Heart right ventricle (tissue), 16 donors: ENCODE results near the gene MCM3AP. TPM values are rescaled to one million over a fixed set of nuclear protein-coding genes. Genes with fewer than 3 reads are reported as not detected.
A peak's percentile ranks its signal among the peaks of the same experiment; 100 is the strongest.

ENCODE experiments used
- ATAC-seq, 8 donors: fragments of 200-7000 bp; cut with Tn5 transposase; one replicate each; pipeline ENCODE4 v1.9.1; 2020; ENCODE audit warnings: mild to moderate bottlenecking in 8 of 8, moderate library complexity in 8 of 8, moderate number of reproducible peaks in 1 of 8
- DNase-seq, 2 donors: peaks; one replicate each; pipeline ENCODE4 v3.0.0-alpha.2; 2020
- H3K27ac ChIP-seq, 10 donors: fragments of 200-600 bp; sonication (generic) in 2 of 10; one replicate each; pipeline versions ENCODE4 v1.5.0 to v1.8.0; 2020 to 2022; ENCODE audit warnings: mild to moderate bottlenecking in 3 of 10
- H3K27me3 ChIP-seq, 7 donors: fragments of 200-600 bp; one replicate each; pipeline ENCODE4 v1.8.0; 2021 to 2022; ENCODE audit warnings: mild to moderate bottlenecking in 2 of 7
- H3K36me3 ChIP-seq, 9 donors: fragments of 200-600 bp; sonication (generic) in 1 of 9; one replicate each; pipeline versions ENCODE4 v1.5.0 to v1.8.0; 2020 to 2022; ENCODE audit warnings: mild to moderate bottlenecking in 2 of 9
- H3K4me1 ChIP-seq, 9 donors: fragments of 200-600 bp; sonication (generic) in 1 of 9; one replicate each; pipeline versions ENCODE4 v1.5.0 to v1.8.0; 2020 to 2022; ENCODE audit warnings: mild to moderate bottlenecking in 4 of 9
- H3K4me3 ChIP-seq, 10 donors: fragments of 200-600 bp; sonication (generic) in 2 of 10; one replicate each; pipeline versions ENCODE4 v1.5.0 to v1.8.0; 2020 to 2022; ENCODE audit warnings: mild to moderate bottlenecking in 7 of 10, moderate library complexity in 2 of 10
- H3K9me3 ChIP-seq, 11 donors: fragments of 200-600 bp in 10 of 11; sonication (generic) in 2 of 11; one replicate each; pipeline versions ENCODE4 v1.5.0 to v1.8.0; 2013 to 2022; ENCODE audit warnings: mild to moderate bottlenecking in 2 of 11, control low read depth in 1 of 11, moderate library complexity in 1 of 11
- CTCF ChIP-seq, 9 donors: fragments of 200-600 bp; sonication (generic) in 2 of 9; IDR thresholded peaks; one replicate each; pipeline versions ENCODE4 v1.5.0 to v1.8.0; 2021 to 2022; ENCODE audit warnings: antibody characterized with exemption in 9 of 9, mild to moderate bottlenecking in 5 of 9, moderate library complexity in 1 of 9
- WGBS, 2 donors: extraction: QIAGEN DNeasy Blood & Tissue Kit; methylation state at CpG; one replicate each; pipeline ENCODE4 v1.1.7; 2013; ENCODE audit warnings: inconsistent platforms in 1 of 2; 5-methylcytosine and 5-hydroxymethylcytosine counted together
- intact Hi-C, 10 donors: fragments of 100-400 bp; cut with DNase I; formaldehyde crosslinking; loops; one replicate each; pipeline versions ENCODE4 v1.11.1 to v1.14.2; 2022
- polyA plus RNA-seq, 2 donors: library from polyadenylated mRNA; stranded (reverse); fragments of 200-250 nt; gene quantifications; one replicate each; pipeline ENCODE4 v1.2.3, GENCODE V29; 2013
- total RNA-seq, 10 donors: library from RNA; stranded (reverse); fragmentation: NEBNext Ultra II Directional in 3 of 10; extraction: Animal tissue kit (Norgen Biotek cat#: 25700) in 3 of 10; gene quantifications; one replicate each; pipeline versions ENCODE4 v1.2.1 to v1.2.4, GENCODE V29; 2021 to 2023
- donor health status: Arrhythmogenic right ventricular cardiomyopathy.
- donor health status: ischemic (EF 13 %, LVEDD 7.1; RV severe dilation, severe dysfunction).
- donor health status: healthy with polysubstance abuse.
- donor health status: DM: no; HTN: yes; CAD: no.
- donor health status: DM: no; HTN: no; CAD: no.
- donor health status: ischemic (EF 25% LVEDD 6.9; RV normal size, moderate dysfunction).
- donor health status: ischemic (EF 25% LVEDD 5.7; RV mildly dilated, moderate dysfunction).
- donor health status: healthy.
- donor health status: DM: yes; HTN: yes; CAD: no.
- donor health status: Ischemic cardiomyopathy.
- donor health status: ischemic (EF 35%, LVEDD 5.7; RV mildly dilated, moderate dysfunction).
- donor health status: nonischemic (EF 11% LVEDD 7.7; RV severe dilation, severe dysfunction).
- donor health status: DM: yes; HTN: yes; CAD: no.
- donor health status: PGD.
- donor health status: ischemic (EF 29% LVEDD 5.4; RV normal size, mild dysfunction).
- donor health status: nonischemic (EF 23%, LVEDD 6.1; RV moderate dilation, normal function).

Gene MCM3AP
- total and polyA plus RNA-seq, 12 donors: 31.0 to 68.4 (median 52.0) TPM

GRCh38 chr21:46199436-46200373 lies 85.7 kb downstream of the MCM3AP start:
- peaks cover 0 to 87% (median 20%) of the 10 kb centered on the region in 9 donors for H3K36me3 ChIP-seq
- DNase-seq (no peak), ATAC-seq (no peak)
- no peak overlapping the region for H3K4me3 ChIP-seq
- no peaks in the 10 kb centered on the region for H3K27me3 ChIP-seq
- 80 to 87% methylated on average over 13 of the region's 13 CpGs for WGBS, 2 donors
- TF ChIP-seq CTCF (IDR thresholded peaks at IDR 0.05): no peak
- H3K27ac ChIP-seq: no peak overlapping the region
- intact Hi-C loops: loop anchor here in 1 of 10 donors (10.0 kb wide), 1 partner anchor 75 kb away; no protein-coding TSS in a partner anchor
- H3K4me1 ChIP-seq: peaks cover 0 to 8% (median 0%) of the 10 kb centered on the region in 9 donors
- H3K9me3 ChIP-seq: no peaks in the 10 kb centered on the region

- Histone ChIP-seq H3K9me3 (no peaks in the 10 kb centered on the region), H3K36me3 (peaks cover 0 to 90% (median 29%) of the 10 kb centered on the region in 9 donors), H3K4me3 (no peak overlapping the region), H3K4me1 (no peaks in the 10 kb centered on the region), H3K27me3 (no peaks in the 10 kb centered on the region), H3K27ac (no peak overlapping the region)
- WGBS, 2 donors: 90% methylated on average over 20 of the region's 20 CpGs
- ATAC-seq (peak in 1 of 8 donors; percentile 14), DNase-seq (no peak)
- TF ChIP-seq CTCF (IDR thresholded peaks at IDR 0.05): no peak
- intact Hi-C loops: loop anchor here in 1 of 10 donors (10.0 kb wide), 1 partner anchor 78 kb away; no protein-coding TSS in a partner anchor
Measured at GRCh38 chr21:46196733-46197132, 88.7 kb downstream of the MCM3AP start.

- no peak for DNase-seq
- ATAC-seq: no peak
Measured at GRCh38 chr21:46195595-46196195, 89.7 kb downstream of the MCM3AP start.

More at GRCh38 chr21:46195595-46196195, 89.7 kb downstream of the MCM3AP start:
- intact Hi-C loops: loop anchor here in 1 of 10 donors (10.0 kb wide), 1 partner anchor 79 kb away; no protein-coding TSS in a partner anchor
- no peak for TF ChIP-seq CTCF (IDR thresholded peaks at IDR 0.05)
- H3K27ac ChIP-seq: no peak overlapping the region
- H3K4me3 ChIP-seq: no peak overlapping the region
- H3K9me3 ChIP-seq: no peaks in the 10 kb centered on the region
- WGBS, 2 donors: 93 to 94% methylated on average over 20 of the region's 20 CpGs
- peaks cover 0 to 8% (median 0%) of the 10 kb centered on the region in 9 donors for H3K4me1 ChIP-seq
- H3K27me3 ChIP-seq: no peaks in the 10 kb centered on the region
- peaks cover 0 to 95% (median 29%) of the 10 kb centered on the region in 9 donors for H3K36me3 ChIP-seq
